ENCODE measurements around the gene QKI. TPM values are rescaled to one million over a fixed set of nuclear protein-coding genes. Genes with fewer than 3 reads are reported as not detected.

Gene QKI
- total RNA-seq, 1 experiment from 2014 or later, result 64.3 TPM

GRCh38 chr6:163446549-163446948, 32.0 kb downstream of the QKI start:
- POLR2A ChIA-PET (ENCODE audit: unreplicated experiment), result no interaction called here
- Histone ChIP-seq H3K27ac (ENCODE audit: low read length) (no peak overlapping the region), H3K9ac (ENCODE audit: low read length) (no peak overlapping the region), H3K79me2 (ENCODE audit: low read length) (peaks cover 100% of the 10 kb centered on the region), H3F3A (ENCODE audit: low read length, unreplicated experiment) (no peaks in the 10 kb centered on the region), H2AFZ (ENCODE audit: low read length) (no peak overlapping the region), H3K4me3 (ENCODE audit: low read length) (no peak overlapping the region), H3K36me3 (ENCODE audit: low read depth, low read length) (no peaks in the 10 kb centered on the region), H4K20me1 (ENCODE audit: low read length) (peaks cover 29% of the 10 kb centered on the region; the same call in 1 of the 2 replicates), H3K9me2 (replicated peaks; ENCODE audit: low read length) (no peaks in the 10 kb centered on the region), H3K27me3 (ENCODE audit: low read length) (no peaks in the 10 kb centered on the region), H3K9me3 (ENCODE audit: low read length) (no peaks in the 10 kb centered on the region), H3K4me2 (ENCODE audit: low read length) (no peak overlapping the region), H3K4me1 (ENCODE audit: insufficient read depth, low read length) (peaks cover 11% of the 10 kb centered on the region; the same call in 1 of the 2 replicates)
- intact Hi-C loops (cut with micrococcal nuclease), result loop anchor here (5.0 kb wide), 1 partner anchor 46 kb away; no protein-coding TSS in a partner anchor
- DNase-seq (no peak), ATAC-seq (no peak)
- TF ChIP-seq EZH2phosphoT487 (IDR thresholded peaks at IDR 0.05; ENCODE audit: borderline replicate concordance, low read length), result no peak
- no peak for TF ChIP-seq CTCF (conservative IDR thresholded peaks at IDR 0.05; ENCODE audit: low read depth, low read length)
- no peak for TF ChIP-seq EZH2 (IDR thresholded peaks at IDR 0.05; ENCODE audit: low read length, unreplicated experiment)
- no TSS peak for BruUV-seq (replicated peaks)
- CTCF ChIA-PET, result no interaction called here

- ATAC-seq (no peak), DNase-seq (no peak)
- Histone ChIP-seq H3K27ac (ENCODE audit: low read length) (no peak overlapping the region), H3F3A (ENCODE audit: low read length, unreplicated experiment) (no peaks in the 10 kb centered on the region), H3K4me2 (ENCODE audit: low read length) (no peak overlapping the region), H3K9ac (ENCODE audit: low read length) (no peak overlapping the region), H4K20me1 (ENCODE audit: low read length) (peaks cover 21% of the 10 kb centered on the region), H3K27me3 (ENCODE audit: low read length) (no peaks in the 10 kb centered on the region), H3K4me1 (ENCODE audit: insufficient read depth, low read length) (no peaks in the 10 kb centered on the region), H3K4me3 (ENCODE audit: low read length) (no peak overlapping the region), H3K9me3 (ENCODE audit: low read length) (no peaks in the 10 kb centered on the region), H2AFZ (ENCODE audit: low read length) (no peak overlapping the region), H3K36me3 (ENCODE audit: low read depth, low read length) (no peaks in the 10 kb centered on the region), H3K9me2 (replicated peaks; ENCODE audit: low read length) (no peaks in the 10 kb centered on the region), H3K79me2 (ENCODE audit: low read length) (peaks cover 100% of the 10 kb centered on the region)
- TF ChIP-seq CTCF (conservative IDR thresholded peaks at IDR 0.05; ENCODE audit: low read depth, low read length), result no peak
- no peak for TF ChIP-seq EZH2phosphoT487 (IDR thresholded peaks at IDR 0.05; ENCODE audit: borderline replicate concordance, low read length)
- TF ChIP-seq EZH2 (IDR thresholded peaks at IDR 0.05; ENCODE audit: low read length, unreplicated experiment), result no peak
- ChIA-PET CTCF (no interaction called here), POLR2A (ENCODE audit: unreplicated experiment) (interaction anchor here (0.9 kb wide), 1 partner anchor 641 kb away, joined by 4 read pairs; no protein-coding TSS in a partner anchor)
- no TSS peak for BruUV-seq (replicated peaks)
- intact Hi-C loops (cut with micrococcal nuclease), result loop anchor here (5.0 kb wide), 1 partner anchor 43 kb away; no protein-coding TSS in a partner anchor
Observed at GRCh38 chr6:163449076-163449475, 34.6 kb downstream of the QKI start.

GRCh38 chr6:163454425-163454824, 39.9 kb downstream of the QKI start:
- Histone ChIP-seq H3K4me3 (ENCODE audit: low read length) (no peak overlapping the region), H3K9me3 (ENCODE audit: low read length) (no peaks in the 10 kb centered on the region), H3K4me2 (ENCODE audit: low read length) (no peak overlapping the region), H3K4me1 (ENCODE audit: insufficient read depth, low read length) (no peaks in the 10 kb centered on the region), H3K79me2 (ENCODE audit: low read length) (peaks cover 100% of the 10 kb centered on the region), H3K9me2 (replicated peaks; ENCODE audit: low read length) (no peaks in the 10 kb centered on the region), H2AFZ (ENCODE audit: low read length) (no peak overlapping the region), H3K36me3 (ENCODE audit: low read depth, low read length) (peaks cover 4% of the 10 kb centered on the region; the same call in 1 of the 2 replicates), H4K20me1 (ENCODE audit: low read length) (peaks cover 47% of the 10 kb centered on the region), H3K9ac (ENCODE audit: low read length) (no peak overlapping the region), H3F3A (ENCODE audit: low read length, unreplicated experiment) (no peaks in the 10 kb centered on the region), H3K27me3 (ENCODE audit: low read length) (no peaks in the 10 kb centered on the region), H3K27ac (ENCODE audit: low read length) (no peak overlapping the region)
- TF ChIP-seq EZH2phosphoT487 (IDR thresholded peaks at IDR 0.05; ENCODE audit: borderline replicate concordance, low read length) (no peak), CTCF (conservative IDR thresholded peaks at IDR 0.05; ENCODE audit: low read depth, low read length) (no peak), EZH2 (IDR thresholded peaks at IDR 0.05; ENCODE audit: low read length, unreplicated experiment) (no peak)
- DNase-seq, result no peak
- intact Hi-C loops (cut with micrococcal nuclease), result no loop called here
- POLR2A ChIA-PET (ENCODE audit: unreplicated experiment), result no interaction called here
- BruUV-seq (replicated peaks), result no TSS peak
- ATAC-seq, result no peak
- CTCF ChIA-PET, result no interaction called here

All from PC-3 (cell line).